Vagina (tissue), 2 donors: ENCODE data around the gene DENND1A.

ENCODE experiments used
- POLR2A ChIP-seq, 2 donors: fragments of 450-650 bp; IDR thresholded peaks; one replicate each; pipeline ENCODE4 v1.6.1; 2017; ENCODE audit warnings: antibody characterized with exemption in 2 of 2, mild to moderate bottlenecking in 2 of 2, moderate library complexity in 2 of 2
- POLR2AphosphoS5 ChIP-seq, 2 donors: sonication (generic); formaldehyde crosslinking; IDR thresholded peaks; one replicate each; pipeline ENCODE4 v1.9.0; 2017; ENCODE audit warnings: antibody characterized with exemption in 2 of 2, mild to moderate bottlenecking in 2 of 2, low read depth in 1 of 2; ENCODE audit not compliant: insufficient read depth in 1 of 2
- TF ChIP-seq, protein P1 (sequence below), 3 experiments: fragments of 450-650 bp in 2 of 3; fragments of 200-600 bp in 1 of 3; sonication (generic) in 1 of 3; IDR thresholded peaks; one replicate each; pipeline ENCODE4 v1.5.1; 2017 to 2019; ENCODE audit warnings: antibody characterized with exemption in 3 of 3, mild to moderate bottlenecking in 2 of 3, moderate library complexity in 2 of 3

DNA sequence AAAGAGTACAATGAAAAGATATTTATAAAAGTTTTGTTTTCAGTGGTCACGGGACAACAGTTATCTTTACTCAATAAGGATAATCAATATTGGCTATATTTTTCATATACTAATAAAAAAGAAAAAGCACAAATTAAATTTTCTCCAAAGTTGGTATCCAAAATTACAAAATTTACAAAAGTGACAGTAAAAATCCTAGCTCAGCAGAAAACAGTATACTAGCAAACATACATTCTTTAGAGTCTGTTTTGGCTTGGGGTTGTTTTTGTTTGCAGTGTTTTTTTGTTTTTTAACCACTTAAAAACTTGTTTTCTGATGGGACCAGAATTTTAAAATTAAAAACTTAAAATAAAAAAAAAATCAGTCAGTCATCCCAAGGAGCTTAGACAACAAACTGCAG lies 183.2 kb downstream of the DENND1A start:
- no peak for TF ChIP-seq POLR2A (IDR thresholded peaks at IDR 0.05)
- TF ChIP-seq, protein P1, sequence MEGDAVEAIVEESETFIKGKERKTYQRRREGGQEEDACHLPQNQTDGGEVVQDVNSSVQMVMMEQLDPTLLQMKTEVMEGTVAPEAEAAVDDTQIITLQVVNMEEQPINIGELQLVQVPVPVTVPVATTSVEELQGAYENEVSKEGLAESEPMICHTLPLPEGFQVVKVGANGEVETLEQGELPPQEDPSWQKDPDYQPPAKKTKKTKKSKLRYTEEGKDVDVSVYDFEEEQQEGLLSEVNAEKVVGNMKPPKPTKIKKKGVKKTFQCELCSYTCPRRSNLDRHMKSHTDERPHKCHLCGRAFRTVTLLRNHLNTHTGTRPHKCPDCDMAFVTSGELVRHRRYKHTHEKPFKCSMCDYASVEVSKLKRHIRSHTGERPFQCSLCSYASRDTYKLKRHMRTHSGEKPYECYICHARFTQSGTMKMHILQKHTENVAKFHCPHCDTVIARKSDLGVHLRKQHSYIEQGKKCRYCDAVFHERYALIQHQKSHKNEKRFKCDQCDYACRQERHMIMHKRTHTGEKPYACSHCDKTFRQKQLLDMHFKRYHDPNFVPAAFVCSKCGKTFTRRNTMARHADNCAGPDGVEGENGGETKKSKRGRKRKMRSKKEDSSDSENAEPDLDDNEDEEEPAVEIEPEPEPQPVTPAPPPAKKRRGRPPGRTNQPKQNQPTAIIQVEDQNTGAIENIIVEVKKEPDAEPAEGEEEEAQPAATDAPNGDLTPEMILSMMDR (IDR thresholded peaks at IDR 0.05), result no peak
- TF ChIP-seq POLR2AphosphoS5 (IDR thresholded peaks at IDR 0.05; ENCODE audit: insufficient read depth in 1 of 2, low read depth in 1 of 2), result no peak
